ENCODE measurements around the gene MYO1E.

DNA sequence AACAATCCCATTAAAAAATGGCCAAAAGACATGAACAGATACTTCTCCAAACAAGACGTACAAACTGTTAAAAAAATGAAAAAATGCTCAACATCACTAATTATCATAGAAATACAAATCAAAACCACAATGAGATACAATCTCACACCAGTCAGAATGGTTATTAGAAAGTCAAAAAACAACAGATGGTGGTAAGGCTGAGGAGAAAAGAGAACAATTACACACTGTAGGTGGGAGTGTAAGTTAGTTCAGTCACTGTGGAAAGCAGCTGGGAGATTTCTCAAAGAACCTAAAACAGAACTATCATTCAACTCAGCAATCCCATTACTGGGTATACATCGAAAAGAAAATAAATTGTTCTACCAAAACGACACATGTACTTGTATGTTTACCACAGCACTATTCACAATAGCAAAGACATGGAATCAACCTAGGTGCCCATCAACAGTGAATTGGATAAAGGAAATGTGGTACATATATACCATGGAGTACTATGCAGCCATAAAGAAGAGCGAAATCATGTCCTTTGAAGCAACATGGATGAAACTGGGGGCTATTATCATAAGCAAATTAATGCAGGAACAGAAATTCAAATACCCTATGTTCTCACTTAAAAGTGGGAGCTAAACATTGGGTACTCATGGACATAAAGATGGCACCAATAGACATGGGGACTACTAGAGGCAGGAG lies 51.5 kb downstream of the MYO1E start:
- TF ChIP-seq, protein P1, sequence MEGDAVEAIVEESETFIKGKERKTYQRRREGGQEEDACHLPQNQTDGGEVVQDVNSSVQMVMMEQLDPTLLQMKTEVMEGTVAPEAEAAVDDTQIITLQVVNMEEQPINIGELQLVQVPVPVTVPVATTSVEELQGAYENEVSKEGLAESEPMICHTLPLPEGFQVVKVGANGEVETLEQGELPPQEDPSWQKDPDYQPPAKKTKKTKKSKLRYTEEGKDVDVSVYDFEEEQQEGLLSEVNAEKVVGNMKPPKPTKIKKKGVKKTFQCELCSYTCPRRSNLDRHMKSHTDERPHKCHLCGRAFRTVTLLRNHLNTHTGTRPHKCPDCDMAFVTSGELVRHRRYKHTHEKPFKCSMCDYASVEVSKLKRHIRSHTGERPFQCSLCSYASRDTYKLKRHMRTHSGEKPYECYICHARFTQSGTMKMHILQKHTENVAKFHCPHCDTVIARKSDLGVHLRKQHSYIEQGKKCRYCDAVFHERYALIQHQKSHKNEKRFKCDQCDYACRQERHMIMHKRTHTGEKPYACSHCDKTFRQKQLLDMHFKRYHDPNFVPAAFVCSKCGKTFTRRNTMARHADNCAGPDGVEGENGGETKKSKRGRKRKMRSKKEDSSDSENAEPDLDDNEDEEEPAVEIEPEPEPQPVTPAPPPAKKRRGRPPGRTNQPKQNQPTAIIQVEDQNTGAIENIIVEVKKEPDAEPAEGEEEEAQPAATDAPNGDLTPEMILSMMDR (IDR thresholded peaks at IDR 0.05; ENCODE audit: low read depth, low read length, missing input control) = no peak
- TF ChIP-seq RXRA (IDR thresholded peaks at IDR 0.05) (no peak), TAF1 (conservative IDR thresholded peaks at IDR 0.05) (no peak)

Data from liver (tissue), 3 donors.